Measurements from ENCODE around the gene GHR. TPM values are rescaled to one million over a fixed set of nuclear protein-coding genes. Genes with fewer than 3 reads are reported as not detected.
A peak's percentile ranks its signal among the peaks of the same experiment; 100 is the strongest.

GHR gene
- total and polyA plus RNA-seq, 2 donors (not counting 3 experiments of a cell fraction or from before 2014, with no cell fraction given) = 0.27 to 0.28 TPM

GRCh38 chr5:42759456-42759855 is 336.2 kb downstream of the GHR start:
- no TSS peak for BruUV-seq (replicated peaks)
- no peak overlapping the region for H3K4me2 ChIP-seq (ENCODE audit: insufficient read depth, low read length)
- intact Hi-C loops (cut with micrococcal nuclease) = no loop called here

GRCh38 chr5:42760426-42760825 is 337.2 kb downstream of the GHR start:
- Histone ChIP-seq H4K20me1 (replicated peaks; ENCODE audit: control insufficient read depth, extremely low read depth, insufficient read depth, low read length) (no peaks in the 10 kb centered on the region), H2AFZ (ENCODE audit: low read depth, low read length) (no peak overlapping the region), H3K27me3 (ENCODE audit: control insufficient read depth in 2 of 2, insufficient read depth in 2 of 2, low read length in 2 of 2) (no peaks in the 10 kb centered on the region), H3K4me3 (replicated peaks in 1 of 3; ENCODE audit: insufficient read depth in 1 of 3, low read depth in 1 of 3, low read length in 3 of 3) (no peak overlapping the region), H3K4me2 (ENCODE audit: insufficient read depth, low read length) (no peak overlapping the region), H3K36me3 (ENCODE audit: control insufficient read depth in 2 of 2, extremely low read depth in 1 of 2, insufficient read depth in 2 of 2, low read length in 2 of 2) (no peaks in the 10 kb centered on the region), H3K79me2 (ENCODE audit: control insufficient read depth, insufficient read depth, low read length) (no peaks in the 10 kb centered on the region), H3K27ac (ENCODE audit: insufficient read depth, low read depth, low read length) (no peak overlapping the region), H3K9me3 (replicated peaks; ENCODE audit: control insufficient read depth, insufficient read depth, low read length) (no peaks in the 10 kb centered on the region), H3K9me1 (replicated peaks; ENCODE audit: control insufficient read depth, extremely low read depth, insufficient read depth, low read length) (no peaks in the 10 kb centered on the region), H3K9ac (replicated peaks; ENCODE audit: extremely low read depth, insufficient read depth, low read length) (no peak overlapping the region), H3K4me1 (ENCODE audit: control insufficient read depth, extremely low read depth, insufficient read depth, low read length) (no peaks in the 10 kb centered on the region)
- no peak for DNase-seq (ENCODE audit: low read depth, low spot score)
- FAIRE-seq = no peak
- BruUV-seq (replicated peaks) = no TSS peak
- intact Hi-C loops (cut with micrococcal nuclease) = no loop called here
- TF ChIP-seq MAX (IDR thresholded peaks at IDR 0.05; ENCODE audit: insufficient read depth, insufficient read length) (no peak), CTCF (IDR thresholded peaks at IDR 0.05; ENCODE audit: extremely low read depth in 1 of 2, insufficient read depth in 1 of 2, low read depth in 1 of 2, low read length in 2 of 2) (no peak), POLR2AphosphoS5 (IDR thresholded peaks at IDR 0.05; ENCODE audit: insufficient read depth, low read depth, low read length) (no peak), GATA2 (IDR thresholded peaks at IDR 0.05; ENCODE audit: insufficient read depth, insufficient read length, low read depth, low read length) (no peak), FOS (IDR thresholded peaks at IDR 0.05; ENCODE audit: borderline replicate concordance, insufficient read depth, low read length) (no peak), JUN (IDR thresholded peaks at IDR 0.05; ENCODE audit: borderline replicate concordance, insufficient read depth, insufficient read length, low read depth) (no peak), EZH2 (IDR thresholded peaks at IDR 0.05; ENCODE audit: borderline replicate concordance, low read depth, low read length, severe bottlenecking) (no peak), MYC (IDR thresholded peaks at IDR 0.05; ENCODE audit: low read depth, low read length) (no peak), POLR2A (IDR thresholded peaks at IDR 0.05; ENCODE audit: low read depth, low read length) (no peak)
- dilution Hi-C loops (cut with MboI; ENCODE audit: extremely low pct_ligation_motif_present, low sequenced_read_pairs) = no loop called here
- POLR2A ChIA-PET = no interaction called here
- CTCF ChIA-PET = interaction anchor here (1.1 to 1.7 kb wide), 3 partner anchors 28 to 703 kb away, joined by 3 to 7 read pairs (median 4); no protein-coding TSS in a partner anchor

More at GRCh38 chr5:42759456-42759855, 336.2 kb downstream of the GHR start:
- H3K9ac ChIP-seq (replicated peaks; ENCODE audit: extremely low read depth, insufficient read depth, low read length) = no peak overlapping the region
- peak; percentile 37 for FAIRE-seq
- no peak overlapping the region for H3K4me3 ChIP-seq (replicated peaks in 1 of 3; ENCODE audit: insufficient read depth in 1 of 3, low read depth in 1 of 3, low read length in 3 of 3)
- ChIA-PET CTCF (interaction anchor here (1.0 to 2.9 kb wide), 2 partner anchors 8 to 176 kb away, joined by 3 to 8 read pairs; no protein-coding TSS in a partner anchor), POLR2A (no interaction called here)
- DNase-seq (ENCODE audit: low read depth, low spot score) = no peak
- no peak overlapping the region for H2AFZ ChIP-seq (ENCODE audit: low read depth, low read length)
- no peak overlapping the region for H3K27ac ChIP-seq (ENCODE audit: insufficient read depth, low read depth, low read length)
- H4K20me1 ChIP-seq (replicated peaks; ENCODE audit: control insufficient read depth, extremely low read depth, insufficient read depth, low read length) = no peaks in the 10 kb centered on the region
- no peaks in the 10 kb centered on the region for H3K27me3 ChIP-seq (ENCODE audit: control insufficient read depth in 2 of 2, insufficient read depth in 2 of 2, low read length in 2 of 2)
- no peaks in the 10 kb centered on the region for H3K9me3 ChIP-seq (replicated peaks; ENCODE audit: control insufficient read depth, insufficient read depth, low read length)
- H3K4me1 ChIP-seq (ENCODE audit: control insufficient read depth, extremely low read depth, insufficient read depth, low read length) = no peaks in the 10 kb centered on the region
- no peaks in the 10 kb centered on the region for H3K9me1 ChIP-seq (replicated peaks; ENCODE audit: control insufficient read depth, extremely low read depth, insufficient read depth, low read length)
- dilution Hi-C loops (cut with MboI; ENCODE audit: extremely low pct_ligation_motif_present, low sequenced_read_pairs) = no loop called here
- no peak for TF ChIP-seq JUN (IDR thresholded peaks at IDR 0.05; ENCODE audit: borderline replicate concordance, insufficient read depth, insufficient read length, low read depth)
- no peaks in the 10 kb centered on the region for H3K36me3 ChIP-seq (ENCODE audit: control insufficient read depth in 2 of 2, extremely low read depth in 1 of 2, insufficient read depth in 2 of 2, low read length in 2 of 2)
- H3K79me2 ChIP-seq (ENCODE audit: control insufficient read depth, insufficient read depth, low read length) = no peaks in the 10 kb centered on the region
